Stimulated activated CD4-positive, alpha-beta T cell treated with anti-CD3 and anti-CD28 coated beads, Interleukin-1b, Interleukin-23, amount 100 ng/mL, for 24 hours (primary cell): ENCODE measurements around the gene GALNT9.
"Not testable (repeated sequence)": the region's sequence is repeated elsewhere in the genome, so short reads cannot be mapped to it uniquely, and the experiment has no call there.

Source experiments
- DNase-seq, 4 experiments: peaks; one replicate each; pipeline ENCODE4 v3.0.0-alpha.2; 2020; ENCODE audit warnings: low read depth in 4 of 4, low spot score in 1 of 4

Gene GALNT9

DNA sequence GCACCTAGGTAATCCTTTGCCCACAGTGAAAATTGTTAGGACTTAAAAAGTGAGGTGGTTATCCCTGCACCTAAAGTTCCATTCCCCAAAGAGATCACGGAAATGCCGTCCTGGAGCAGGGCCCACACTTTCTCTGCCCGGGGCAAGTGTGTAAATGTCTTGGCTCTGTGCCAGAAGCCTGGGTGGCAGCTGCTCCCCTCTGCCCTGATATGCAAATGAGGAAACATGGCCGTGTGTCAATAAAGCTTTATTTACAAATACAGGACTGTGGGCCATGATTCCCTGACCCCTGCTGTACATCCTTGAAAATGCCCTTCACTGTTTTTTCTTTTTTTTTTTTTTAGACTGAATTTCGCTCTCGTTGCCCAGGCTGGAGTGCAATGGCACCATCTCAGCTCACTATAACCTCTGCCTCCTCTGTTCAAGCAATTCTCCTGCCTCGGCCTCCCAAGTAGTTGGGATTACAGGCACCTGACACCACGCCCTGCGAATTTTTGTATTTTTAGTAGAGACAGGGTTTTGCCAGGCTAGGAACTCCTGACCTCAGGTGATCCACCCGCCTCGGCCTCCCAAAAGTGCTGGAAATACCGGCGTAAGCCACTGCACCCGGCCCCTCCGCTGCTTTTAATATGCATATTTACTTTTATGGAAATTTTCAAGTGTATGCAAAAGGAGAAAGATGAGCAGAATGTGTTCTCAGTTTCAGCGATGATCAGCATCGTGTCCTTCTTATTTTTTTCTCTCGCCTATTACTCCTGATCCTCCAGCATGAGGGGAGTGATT is 75.5 kb downstream of the GALNT9 start:
- no peak for DNase-seq

DNA sequence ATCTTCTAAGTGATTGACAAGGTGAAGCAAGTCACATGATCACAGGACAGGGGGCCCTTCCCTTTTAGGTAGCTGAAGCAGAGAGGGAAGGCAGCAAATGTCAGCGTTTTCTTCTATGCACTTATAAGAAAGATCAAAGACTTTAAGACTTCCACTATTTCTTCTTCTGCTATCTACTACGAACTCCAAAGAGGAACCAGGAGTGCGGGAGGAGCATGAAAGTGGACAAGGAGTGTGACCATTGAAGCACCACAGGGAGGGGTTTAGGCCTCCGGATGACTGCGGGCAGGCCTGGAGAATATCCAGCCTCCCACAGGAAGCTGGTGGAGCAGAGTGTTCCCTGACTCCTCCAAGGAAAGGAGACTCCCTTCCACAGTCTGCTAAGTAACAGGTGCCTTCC is 76.4 kb downstream of the GALNT9 start:
- DNase-seq, result not testable (repeated sequence)

DNA sequence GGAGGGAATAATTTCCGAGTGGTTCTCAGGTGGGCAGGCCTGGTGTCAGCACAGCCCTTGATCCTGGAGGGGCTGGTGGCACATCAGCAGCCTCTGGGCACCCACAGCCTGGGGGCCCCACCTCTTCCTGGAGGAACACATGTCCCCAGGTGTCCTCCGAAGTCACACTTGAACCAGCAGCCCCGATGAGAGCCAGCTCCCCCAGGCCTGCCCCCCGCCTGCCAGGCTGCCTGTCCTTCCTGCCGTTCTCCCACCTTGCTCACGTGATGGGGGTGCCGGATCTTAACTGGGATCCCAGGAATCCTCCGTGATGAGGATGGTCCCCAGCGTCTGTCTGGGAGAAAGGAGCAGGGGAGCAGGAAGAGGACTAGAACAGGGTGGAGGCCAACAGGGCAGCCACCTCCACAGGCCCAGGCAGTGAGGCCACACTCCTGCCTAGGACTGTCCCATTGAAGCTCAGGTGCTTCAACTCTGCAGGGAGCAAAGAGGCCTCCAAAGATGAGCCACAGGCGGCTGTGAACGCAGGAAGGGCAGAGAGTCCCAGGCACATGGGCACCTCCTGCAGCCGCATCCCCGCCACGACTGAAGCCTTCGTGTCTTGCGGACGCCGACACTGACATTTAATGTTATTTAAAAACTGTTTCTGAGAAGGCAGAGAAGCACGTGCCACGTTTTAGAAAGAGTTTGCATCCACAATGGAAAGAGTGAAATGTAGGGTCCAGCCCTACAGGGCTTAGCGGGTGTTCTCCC is 77.5 kb downstream of the GALNT9 start:
- DNase-seq, result no peak

DNA sequence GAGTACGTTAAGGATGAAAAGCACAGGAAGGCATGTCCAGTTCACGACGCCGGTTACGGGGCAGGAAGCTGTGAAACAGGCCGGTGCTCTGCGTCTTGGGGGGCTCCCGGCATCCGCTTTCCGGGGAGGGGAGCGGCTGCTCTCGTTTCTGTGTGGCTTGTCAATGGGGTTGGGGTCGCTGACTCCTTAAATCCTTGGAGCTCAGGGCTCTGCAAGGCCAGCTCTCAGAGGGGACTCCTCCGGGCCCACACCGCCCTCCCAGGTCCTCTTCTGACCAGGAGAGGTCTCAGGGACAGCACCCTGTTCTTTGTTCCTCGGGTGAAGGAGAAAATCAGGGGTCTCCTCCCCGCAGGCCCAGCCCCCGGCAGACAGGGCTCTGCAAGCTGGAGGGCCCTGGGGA is 78.1 kb downstream of the GALNT9 start:
- DNase-seq, result no peak

DNA sequence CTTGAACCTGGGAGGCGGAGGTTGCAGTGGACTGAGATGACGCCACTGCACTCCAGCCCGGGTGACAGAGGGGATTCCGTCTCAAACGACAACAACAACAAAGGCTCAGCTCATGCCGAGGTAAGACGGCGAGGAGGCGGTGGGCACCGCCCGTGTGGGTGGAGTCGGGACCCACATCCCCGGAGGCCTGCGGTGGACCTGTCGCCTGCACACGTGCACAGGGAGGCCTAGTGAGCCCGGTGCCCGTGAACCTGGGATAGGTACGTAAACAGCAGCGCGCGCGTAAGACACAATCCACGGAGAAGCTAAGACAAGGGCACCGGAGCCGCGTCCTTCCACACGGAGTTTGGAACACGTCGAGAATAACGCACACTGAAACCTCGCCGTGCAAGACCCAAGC is 78.7 kb downstream of the GALNT9 start:
- no peak for DNase-seq

DNA sequence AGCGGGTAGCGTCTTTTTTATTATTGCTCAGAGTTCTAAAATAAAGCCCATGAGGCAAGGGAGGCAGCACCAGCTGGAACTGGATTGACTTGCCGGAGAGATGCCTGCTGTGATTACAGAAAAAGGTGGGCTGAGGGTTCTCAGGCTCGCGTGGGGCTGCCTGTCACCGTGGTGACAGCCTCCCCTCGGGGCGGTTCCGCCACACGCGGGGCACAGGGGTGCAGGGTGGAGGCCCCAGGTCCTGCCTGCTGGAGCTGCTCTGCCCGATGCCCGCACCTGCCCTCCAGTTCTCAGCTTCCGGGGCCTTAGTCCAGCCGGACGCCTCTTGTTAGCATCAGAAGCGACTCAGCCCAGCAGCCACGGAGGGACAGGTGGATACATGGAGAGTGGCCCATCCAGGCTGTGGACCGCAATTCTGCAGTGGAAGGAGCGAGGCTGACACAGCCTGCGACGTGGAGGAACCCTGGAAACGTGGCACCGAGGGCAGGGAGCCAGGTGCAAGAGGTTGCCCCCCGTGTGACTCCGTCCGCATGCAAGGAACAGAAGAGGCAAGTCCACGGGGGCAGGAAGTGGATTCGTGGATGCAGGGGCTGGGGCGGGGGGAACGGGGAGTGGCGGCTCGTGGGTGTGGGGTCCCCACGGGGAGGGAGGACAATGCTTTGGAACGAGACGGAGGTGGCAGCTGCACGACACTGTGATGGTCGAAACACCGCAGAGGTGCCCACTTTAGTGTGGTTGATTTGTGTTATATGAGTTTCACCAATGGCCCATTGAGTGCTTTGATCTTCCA is 79.5 kb downstream of the GALNT9 start:
- DNase-seq, result no peak

DNA sequence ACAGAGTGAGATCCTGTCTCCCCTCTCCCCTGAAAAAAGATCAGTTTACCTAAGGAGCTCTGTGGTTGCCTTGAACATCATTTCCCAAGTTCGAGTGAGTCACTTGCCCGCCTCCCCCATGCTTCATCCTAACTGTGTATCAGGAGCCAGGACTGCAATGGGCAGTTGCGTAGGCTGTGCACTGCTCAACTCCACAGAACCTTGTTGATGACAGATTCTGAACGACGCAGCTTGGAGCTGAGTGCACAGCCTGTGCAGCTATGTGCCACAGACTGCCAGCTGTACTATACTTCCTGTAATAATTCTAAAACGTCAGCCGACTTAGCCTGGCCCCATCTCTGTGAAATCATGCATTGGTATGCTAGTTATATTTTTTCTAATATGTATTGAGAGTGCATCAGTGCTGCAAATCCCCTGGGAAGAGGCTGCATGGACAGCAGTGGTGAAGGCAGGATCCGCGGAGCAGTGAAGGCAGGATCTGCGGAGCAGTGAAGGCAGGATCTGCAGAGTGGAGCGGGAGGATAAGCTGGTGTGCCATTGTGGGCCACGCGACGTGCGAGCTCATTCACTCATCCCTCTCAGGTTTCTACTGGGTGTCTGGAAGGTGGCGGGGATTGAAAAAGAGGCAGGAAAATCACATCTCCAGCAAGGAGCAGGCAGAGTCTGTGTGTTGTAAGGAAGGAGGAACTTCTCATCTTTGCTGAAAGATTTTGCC is 80.8 kb downstream of the GALNT9 start:
- no peak for DNase-seq

DNA sequence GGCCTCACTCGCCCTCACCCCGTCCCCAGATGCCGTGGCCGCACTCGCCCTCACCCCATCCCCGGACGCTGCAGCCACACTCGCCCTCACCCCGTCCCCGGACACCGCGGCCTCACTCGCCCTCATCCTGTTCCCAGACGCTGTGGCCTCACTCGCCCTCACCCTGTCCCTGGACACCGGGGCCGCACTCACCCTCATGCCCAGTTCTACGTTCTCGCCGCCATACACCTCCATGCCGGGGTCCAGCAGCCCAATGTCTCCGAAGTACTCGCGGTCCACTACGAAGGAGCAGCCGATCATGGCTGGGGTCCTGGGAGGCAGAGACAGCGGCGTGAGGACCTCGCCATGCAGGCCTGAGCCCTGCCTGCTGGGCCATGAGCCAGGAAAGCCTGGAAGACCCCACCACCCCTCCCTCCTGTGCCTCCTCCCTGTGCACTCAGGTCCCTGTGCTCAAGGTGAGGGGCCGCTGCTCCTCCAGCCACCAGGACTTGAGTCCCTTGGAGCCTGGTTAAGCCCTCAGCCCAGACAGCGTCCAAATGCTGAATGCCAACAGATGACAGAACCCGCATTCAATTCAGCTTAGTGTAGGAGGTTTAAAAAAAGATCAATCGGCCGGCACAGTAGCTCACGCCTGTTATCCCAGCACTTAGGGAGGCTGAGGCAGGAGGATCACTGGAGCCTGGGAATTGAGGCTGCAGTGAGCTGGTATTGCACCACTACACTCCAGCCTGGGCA is 81.5 kb downstream of the GALNT9 start:
- DNase-seq, result no peak

DNA sequence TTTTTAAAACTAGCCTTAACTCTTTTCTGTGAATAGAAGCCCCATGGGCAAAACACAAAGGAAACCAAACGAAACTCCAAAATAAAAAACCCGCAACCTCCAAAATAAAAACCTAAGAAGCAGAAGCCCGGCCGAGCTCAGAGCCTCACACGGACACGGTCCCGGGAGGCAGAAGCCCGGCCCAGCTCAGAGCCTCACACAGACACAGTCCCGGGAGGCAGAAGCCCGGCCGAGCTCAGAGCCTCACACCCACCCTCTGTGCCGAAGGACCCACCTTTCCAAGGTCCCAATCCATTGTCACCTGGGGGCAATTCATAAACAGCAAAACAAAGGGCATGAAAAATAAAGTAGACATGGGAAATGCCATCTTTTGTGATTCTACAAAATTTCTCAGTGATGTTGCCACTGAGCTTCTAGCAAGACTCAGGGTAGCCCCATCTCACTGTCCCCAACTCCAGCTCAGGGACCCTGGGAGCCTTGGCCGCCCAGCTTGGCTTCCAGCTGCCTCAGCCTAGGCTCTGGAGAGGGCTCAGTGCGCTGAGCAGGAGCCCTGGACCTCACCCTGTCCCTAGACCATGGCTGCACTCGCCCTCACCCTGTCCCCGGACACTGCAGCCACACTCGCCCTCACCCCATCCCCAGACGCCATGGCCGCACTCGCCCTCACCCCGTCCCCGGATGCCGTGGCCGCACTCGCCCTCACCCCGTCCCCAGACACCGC is 82.2 kb downstream of the GALNT9 start:
- DNase-seq, result no peak

DNA sequence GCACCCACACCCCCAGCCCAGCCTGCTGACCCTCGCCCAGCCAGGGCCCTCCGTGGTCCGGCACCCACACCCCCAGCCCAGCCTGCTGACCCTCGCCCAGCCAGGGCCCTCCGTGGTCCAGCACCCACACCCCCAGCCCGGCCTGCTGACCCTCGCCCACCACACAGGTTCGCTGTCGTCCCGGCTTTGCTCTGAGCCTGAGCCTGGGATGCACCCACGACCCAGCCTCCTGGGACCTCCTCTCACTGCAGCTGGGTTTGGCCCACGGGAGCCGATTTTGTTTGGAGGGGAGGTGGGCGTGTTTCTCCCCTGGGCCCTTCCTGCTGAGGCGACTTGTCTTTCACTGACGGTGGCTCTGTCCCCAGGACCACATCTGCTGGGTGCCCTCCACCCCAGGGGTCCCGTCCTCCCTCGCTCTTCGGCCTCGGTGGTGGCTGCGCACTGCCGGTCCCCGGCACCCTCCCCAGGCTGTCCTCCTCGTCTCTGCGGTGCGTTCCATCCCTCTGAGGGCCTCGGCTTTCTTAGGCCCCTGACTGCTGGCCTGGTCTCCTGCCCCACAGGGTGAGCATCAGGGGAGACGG is 83.8 kb downstream of the GALNT9 start:
- no peak for DNase-seq

DNA sequence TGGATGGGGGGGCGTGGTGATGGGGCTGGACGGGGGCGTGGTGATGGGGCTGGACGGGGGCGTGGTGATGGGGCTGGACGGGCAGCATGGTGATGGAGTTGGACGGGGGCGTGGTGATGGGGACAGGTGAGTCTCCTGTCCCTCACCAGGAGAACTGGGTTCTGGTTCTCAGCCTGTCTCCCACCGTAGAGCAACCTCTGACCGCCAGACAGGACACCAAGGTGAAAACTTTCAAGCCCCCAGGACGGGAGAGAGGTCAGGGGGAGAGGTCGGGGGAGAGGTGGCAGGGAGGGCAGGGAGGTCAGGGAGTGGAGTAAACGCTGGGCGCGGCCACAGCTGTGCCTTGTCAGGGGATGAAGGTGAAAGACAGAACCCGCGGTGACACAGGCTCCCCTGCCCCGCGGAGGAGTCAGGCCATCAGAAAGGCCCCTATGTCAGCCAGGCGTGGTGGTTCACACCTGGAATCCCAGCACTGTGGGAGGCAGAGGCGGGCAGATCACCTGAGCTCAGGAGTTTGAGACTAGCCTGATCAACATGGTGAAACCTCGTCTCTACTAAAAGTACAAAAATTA is 84.6 kb downstream of the GALNT9 start:
- no peak for DNase-seq

DNA sequence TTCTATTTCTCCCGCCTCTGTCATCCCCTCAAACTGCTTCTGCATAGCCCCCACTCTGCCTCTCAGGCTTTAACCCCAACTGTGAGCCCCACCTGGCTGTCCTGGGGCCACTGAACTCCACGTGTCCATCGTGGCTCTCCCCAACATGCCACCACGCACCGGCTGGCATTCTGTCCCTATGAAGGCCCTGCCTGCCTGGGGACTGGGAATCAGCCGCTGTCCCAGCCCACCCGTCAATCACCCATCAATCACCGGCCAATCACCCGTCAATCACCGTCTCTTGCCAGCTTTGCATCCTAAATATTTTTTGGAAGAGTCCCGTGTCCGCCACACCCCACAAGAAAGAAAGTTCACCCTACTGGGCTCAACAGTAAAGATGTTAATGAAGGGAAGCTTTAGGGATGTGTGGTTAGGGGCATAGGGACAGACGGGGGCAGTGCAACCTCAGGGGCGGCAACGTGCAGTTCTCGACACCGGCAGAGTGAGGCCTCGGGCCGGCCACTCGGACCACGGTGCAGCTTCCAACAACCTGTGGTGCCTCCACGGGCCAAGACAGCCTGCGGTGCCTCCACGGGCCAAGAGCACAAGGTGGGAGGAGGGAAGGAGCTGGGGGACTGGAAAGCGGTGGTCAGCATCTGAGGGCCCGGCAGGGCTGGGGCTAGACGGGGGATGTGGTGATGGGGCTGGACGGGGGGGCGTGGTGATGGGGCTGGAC is 85.6 kb downstream of the GALNT9 start:
- DNase-seq, result no peak

DNA sequence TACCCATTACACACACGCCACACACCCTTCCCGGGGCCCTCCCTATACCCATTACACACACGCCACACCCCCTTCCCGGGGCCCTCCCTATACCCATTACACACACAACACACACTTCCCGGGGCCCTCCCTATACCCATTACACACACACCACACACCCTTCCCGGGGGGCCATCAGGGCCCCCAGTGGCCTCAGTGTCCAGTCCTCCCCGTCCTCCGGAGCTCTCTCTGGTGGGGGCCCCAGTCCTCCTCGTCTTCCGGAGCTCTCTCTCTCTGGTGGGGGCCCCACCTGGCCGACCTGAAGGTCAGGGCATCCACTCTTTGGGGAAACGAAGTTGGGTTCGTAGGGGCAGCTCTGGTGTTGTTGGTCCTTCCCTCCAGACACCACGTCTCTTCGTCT is 86.2 kb downstream of the GALNT9 start:
- not testable (repeated sequence) for DNase-seq

DNA sequence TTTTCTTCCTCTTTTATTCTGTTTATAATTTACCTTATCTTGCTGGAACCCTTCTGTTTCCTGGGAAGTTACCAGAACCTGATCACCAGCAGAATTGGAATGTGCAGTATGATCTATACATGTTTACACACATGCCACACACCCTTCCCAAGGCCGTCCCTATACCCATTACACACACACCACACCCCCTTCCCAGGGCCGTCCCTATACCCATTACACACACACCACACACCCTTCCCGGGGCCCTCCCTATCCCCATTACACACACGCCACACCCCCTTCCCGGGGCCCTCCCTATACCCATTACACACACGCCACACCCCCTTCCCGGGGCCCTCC is 88.8 kb downstream of the GALNT9 start:
- not testable (repeated sequence) for DNase-seq

DNA sequence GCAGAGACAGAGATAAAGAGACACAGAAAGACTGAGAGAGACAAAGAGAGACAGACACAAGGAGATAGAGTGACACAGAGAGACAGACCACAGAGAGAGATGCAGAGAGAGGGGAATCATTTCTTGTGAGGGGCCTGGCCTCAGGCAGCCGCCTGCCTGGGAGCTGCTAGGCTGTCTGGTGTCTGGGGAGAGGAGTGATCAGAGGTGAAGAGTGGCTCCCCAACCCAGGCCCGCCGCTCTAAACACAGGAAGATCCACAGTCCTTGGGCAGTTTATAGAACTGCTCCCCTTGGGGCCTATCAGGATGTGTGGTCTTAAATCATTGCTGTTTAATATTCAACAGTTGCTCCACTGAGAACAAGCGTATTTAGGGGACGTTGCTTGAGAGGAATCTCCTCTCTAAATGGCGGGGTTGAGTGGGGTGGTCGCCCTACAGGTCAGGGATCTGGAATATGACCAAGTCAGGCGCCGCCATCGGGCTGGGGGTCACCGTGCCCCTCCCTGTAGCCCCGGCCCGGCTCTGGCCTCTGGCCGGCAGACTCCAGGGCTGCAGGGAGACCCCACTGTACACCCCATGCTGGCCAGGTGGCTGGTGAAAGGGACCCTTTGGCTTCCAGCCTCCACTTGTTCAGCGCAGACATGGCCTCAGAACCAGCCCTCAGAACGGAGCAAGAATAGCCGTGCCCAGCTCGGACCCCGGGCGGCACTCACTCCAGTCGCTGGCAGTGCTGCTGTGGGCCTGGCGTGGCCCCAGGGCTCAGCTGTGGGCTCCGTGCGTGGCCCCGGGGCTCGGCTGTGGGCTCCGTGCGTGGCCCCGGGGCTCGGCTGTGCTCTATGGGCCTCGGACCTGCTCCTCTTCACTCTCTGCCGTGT is 89.4 kb downstream of the GALNT9 start:
- no peak for DNase-seq

DNA sequence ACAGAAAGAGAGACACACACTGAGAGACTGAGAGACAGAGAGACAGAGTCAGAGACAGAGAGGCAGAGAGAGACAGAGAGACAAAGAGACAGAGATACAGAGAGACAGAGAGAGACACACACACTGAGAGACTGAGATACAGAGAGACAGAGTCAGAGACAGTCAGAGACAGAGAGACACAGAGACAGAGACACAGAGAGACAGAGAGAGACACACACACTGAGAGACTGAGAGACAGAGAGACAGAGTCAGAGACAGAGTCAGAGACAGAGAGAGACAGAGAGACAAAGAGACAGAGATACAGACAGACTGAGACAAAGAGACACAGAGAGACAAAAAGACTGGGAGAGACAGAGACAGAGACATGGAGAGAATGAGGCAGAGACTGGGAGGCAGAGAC is 90.0 kb downstream of the GALNT9 start:
- no peak for DNase-seq

DNA sequence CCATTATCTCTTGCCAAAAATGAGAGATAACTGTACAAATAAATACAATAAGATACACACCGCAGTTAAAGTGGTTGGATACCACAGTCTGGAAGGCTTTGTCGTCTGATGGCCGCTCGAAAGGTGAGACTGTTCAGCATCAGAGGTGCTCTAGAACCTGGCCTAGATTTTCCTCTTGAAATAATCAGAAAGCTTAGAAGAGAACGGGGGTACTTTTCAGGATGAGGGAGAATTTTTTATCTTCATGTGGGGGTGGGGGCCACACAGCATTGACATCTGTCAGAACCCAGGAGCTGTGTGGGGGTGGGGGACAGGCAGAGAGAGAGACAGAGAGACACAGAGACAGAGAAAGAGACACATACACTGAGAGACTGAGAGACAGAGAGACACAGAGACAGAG is 90.5 kb downstream of the GALNT9 start:
- no peak for DNase-seq

DNA sequence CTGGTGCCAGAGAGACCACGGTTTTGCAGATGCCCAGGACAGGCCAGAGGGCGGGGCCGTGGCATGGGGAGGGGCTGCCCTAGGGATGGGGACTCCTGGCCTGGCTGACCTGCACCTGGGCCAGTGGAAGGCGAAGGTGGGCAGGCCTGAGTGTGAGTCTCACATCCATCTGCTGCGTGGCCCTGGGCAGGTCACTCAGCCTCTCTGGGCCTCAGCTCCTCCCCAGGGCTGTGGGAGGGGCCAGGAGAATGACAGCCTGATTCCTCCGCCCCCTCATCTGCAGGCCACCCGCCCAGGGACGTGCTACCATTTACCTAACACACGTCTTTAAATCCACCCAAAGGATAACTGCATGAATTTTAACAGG is 90.9 kb downstream of the GALNT9 start:
- DNase-seq, result no peak
